Peyer's patch (tissue), 4 donors: Measurements from ENCODE around the gene GHITM.
"Not testable (repeated sequence)": the region's sequence is repeated elsewhere in the genome, so short reads cannot be mapped to it uniquely, and the experiment has no call there.

Experiments used
- POLR2A ChIP-seq, 2 donors: fragments of 450-650 bp; IDR thresholded peaks; one replicate each; pipeline ENCODE4 v1.5.1; 2017; ENCODE audit warnings: antibody characterized with exemption in 2 of 2, mild to moderate bottlenecking in 2 of 2, moderate library complexity in 2 of 2
- TF ChIP-seq, protein P1 (sequence below), 6 experiments: fragments of 450-650 bp in 4 of 6; fragments of 200-600 bp in 2 of 6; sonication (generic) in 1 of 6; IDR thresholded peaks; one replicate each; pipeline ENCODE4 v1.5.1; 2017 to 2019; ENCODE audit warnings: antibody characterized with exemption in 6 of 6, mild to moderate bottlenecking in 3 of 6, moderate library complexity in 1 of 6

DNA sequence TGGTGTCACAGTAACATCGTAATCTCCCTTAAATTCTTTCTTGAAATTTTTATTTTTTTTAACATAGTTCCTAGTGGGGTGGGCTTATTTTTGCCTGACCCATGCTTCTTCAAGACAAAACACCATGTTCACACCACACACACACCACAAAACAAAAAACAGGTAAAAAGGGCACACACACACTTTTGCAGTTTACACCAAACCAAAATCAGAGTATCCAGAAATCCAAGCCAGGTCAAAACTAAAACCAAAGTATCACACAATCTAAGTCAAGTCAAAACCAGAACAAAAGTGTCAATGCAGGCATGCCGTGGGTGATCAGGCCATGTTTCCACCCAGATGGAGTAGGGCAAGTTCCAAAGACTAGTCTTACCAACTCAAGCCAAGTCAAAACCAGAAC, 31.9 kb downstream of the GHITM start:
- TF ChIP-seq, protein P1, sequence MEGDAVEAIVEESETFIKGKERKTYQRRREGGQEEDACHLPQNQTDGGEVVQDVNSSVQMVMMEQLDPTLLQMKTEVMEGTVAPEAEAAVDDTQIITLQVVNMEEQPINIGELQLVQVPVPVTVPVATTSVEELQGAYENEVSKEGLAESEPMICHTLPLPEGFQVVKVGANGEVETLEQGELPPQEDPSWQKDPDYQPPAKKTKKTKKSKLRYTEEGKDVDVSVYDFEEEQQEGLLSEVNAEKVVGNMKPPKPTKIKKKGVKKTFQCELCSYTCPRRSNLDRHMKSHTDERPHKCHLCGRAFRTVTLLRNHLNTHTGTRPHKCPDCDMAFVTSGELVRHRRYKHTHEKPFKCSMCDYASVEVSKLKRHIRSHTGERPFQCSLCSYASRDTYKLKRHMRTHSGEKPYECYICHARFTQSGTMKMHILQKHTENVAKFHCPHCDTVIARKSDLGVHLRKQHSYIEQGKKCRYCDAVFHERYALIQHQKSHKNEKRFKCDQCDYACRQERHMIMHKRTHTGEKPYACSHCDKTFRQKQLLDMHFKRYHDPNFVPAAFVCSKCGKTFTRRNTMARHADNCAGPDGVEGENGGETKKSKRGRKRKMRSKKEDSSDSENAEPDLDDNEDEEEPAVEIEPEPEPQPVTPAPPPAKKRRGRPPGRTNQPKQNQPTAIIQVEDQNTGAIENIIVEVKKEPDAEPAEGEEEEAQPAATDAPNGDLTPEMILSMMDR (IDR thresholded peaks at IDR 0.05), result not testable (repeated sequence)
- not testable (repeated sequence) for TF ChIP-seq POLR2A (IDR thresholded peaks at IDR 0.05)
